A549 treated with Mapracorat at 1 μM for 4 hours (cell line): ENCODE measurements around the gene SHISA2. TPM values are rescaled to one million over a fixed set of nuclear protein-coding genes. Genes with fewer than 3 reads are reported as not detected.

Source experiments
- total RNA-seq: library from RNA; stranded (reverse); fragments of 200-300 nt; extraction: Qiagen RNA extraction; gene quantifications from 5 replicates; pipeline ENCODE4 v1.2.3, GENCODE V29; 2022

The SHISA2 gene
- total RNA-seq = not detected in 5 replicates

DNA sequence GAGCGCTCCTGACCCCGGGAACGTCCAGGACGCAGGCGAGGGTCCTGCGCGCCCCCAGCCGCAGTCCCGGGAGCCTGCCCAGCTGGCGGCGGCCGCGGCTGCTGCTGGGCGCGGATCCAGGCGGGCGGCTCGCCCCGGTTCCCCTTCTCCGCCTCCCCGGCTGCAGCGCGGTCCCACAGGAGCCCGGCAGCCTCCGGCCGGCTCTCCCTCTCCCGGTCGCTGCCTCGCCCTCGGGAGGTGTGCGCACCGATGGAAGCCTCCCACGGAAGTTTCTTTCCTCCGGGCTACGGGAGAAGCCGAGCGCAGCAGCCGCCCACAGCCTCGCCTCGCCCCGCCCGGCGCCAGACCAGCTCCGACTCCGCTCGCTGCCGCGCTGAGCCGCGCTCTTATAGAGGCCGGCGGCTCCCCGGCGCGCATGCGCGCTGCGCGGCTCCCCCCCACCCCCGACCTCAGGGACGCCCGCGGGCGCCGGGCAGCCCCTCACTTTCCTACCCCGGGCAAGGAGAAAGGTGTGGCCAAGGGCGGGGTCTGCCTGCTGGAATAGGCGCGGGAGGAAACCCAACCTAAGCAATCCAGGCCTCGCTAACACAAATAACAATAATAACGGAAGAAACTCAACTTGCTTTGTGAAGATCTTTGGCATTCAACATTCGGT lies at the start of gene SHISA2:
SHISA2 (minus strand) TSS at position 360 of the 655 bp plus-strand sequence. CDS start 1,041 bp downstream, outside the sequence.

Other genes with a start within 250 kb of the SHISA2 start
- gene RNF6, start 170.3 kb upstream of the SHISA2 start, total RNA-seq = 24.1 to 29.5 TPM (median 27.5 TPM) in 5 replicates
- 10.9 to 12.3 TPM (median 11.4 TPM) in 5 replicates for gene CDK8, start 202.1 kb upstream of the SHISA2 start, total RNA-seq